ENCODE measurements around the gene SEMA3B. TPM values are rescaled to one million over a fixed set of nuclear protein-coding genes. Genes with fewer than 3 reads are reported as not detected.

SEMA3B gene
- total RNA-seq, 1 experiment from 2014 or later: 21.8 TPM

DNA sequence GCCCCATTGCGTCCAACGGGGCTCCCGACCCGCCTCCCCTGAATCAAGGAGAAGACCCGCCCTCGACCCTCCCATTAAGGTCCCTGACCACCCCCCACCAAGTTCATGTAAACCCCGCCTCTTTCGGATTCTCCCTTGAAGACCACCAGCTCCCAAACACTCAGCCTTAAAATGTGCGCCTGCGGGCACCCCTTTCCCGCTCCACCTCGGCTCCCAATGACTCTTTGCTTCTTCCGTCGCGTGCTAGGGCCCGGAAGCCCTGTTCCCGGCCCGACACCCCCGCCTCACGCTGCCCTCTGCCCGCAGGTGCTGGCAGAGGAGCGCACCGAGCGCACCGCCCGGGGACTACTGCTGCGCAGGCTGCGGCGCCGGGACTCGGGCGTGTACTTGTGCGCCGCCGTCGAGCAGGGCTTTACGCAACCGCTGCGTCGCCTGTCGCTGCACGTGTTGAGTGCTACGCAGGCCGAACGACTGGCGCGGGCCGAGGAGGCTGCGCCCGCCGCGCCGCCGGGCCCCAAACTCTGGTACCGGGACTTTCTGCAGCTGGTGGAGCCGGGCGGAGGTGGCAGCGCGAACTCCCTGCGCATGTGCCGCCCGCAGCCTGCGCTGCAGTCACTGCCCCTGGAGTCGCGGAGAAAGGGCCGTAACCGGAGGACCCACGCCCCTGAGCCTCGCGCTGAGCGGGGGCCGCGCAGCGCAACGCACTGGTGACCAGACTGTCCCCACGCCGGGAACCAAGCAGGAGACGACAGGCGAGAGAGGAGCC lies 7.2 kb downstream of the SEMA3B start:
- no peak for DNase-seq
- intact Hi-C loops (cut with micrococcal nuclease; ENCODE audit: unreplicated experiment): no loop called here
- POLR2A ChIA-PET: interaction anchor here (0.6 kb wide), 1 partner anchor 52 kb away, joined by 3 read pairs; the partner anchor contains the start of gene TUSC2
- no peaks in the 10 kb centered on the region for H3K9me3 Mint-ChIP-seq (ENCODE audit: unreplicated experiment)
- TF ChIP-seq, protein P1, sequence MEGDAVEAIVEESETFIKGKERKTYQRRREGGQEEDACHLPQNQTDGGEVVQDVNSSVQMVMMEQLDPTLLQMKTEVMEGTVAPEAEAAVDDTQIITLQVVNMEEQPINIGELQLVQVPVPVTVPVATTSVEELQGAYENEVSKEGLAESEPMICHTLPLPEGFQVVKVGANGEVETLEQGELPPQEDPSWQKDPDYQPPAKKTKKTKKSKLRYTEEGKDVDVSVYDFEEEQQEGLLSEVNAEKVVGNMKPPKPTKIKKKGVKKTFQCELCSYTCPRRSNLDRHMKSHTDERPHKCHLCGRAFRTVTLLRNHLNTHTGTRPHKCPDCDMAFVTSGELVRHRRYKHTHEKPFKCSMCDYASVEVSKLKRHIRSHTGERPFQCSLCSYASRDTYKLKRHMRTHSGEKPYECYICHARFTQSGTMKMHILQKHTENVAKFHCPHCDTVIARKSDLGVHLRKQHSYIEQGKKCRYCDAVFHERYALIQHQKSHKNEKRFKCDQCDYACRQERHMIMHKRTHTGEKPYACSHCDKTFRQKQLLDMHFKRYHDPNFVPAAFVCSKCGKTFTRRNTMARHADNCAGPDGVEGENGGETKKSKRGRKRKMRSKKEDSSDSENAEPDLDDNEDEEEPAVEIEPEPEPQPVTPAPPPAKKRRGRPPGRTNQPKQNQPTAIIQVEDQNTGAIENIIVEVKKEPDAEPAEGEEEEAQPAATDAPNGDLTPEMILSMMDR (IDR thresholded peaks at IDR 0.05; ENCODE audit: insufficient read depth in 1 of 2, low read depth in 1 of 2, low read length in 1 of 2, severe bottlenecking in 1 of 2, unreplicated experiment in 1 of 2): no peak
- H3K27me3 Mint-ChIP-seq (ENCODE audit: insufficient read depth, unreplicated experiment): no peaks in the 10 kb centered on the region
- no peak overlapping the region for H3K27ac Mint-ChIP-seq (ENCODE audit: unreplicated experiment)
- Histone ChIP-seq H3K4me1 (peaks cover 25% of the 10 kb centered on the region), H3K9me3 (no peaks in the 10 kb centered on the region), H3K27me3 (replicated peaks; ENCODE audit: control insufficient read depth, insufficient read depth, low read length) (no peaks in the 10 kb centered on the region), H3K4me3 (ENCODE audit: low read depth, low read length) (no peak overlapping the region), H3K36me3 (ENCODE audit: control insufficient read depth, insufficient read depth, low read length) (peaks cover 2% of the 10 kb centered on the region)
- H3K36me3 Mint-ChIP-seq (ENCODE audit: insufficient read depth, unreplicated experiment): peaks cover 8% of the 10 kb centered on the region
- peaks cover 16% of the 10 kb centered on the region for H3K4me1 Mint-ChIP-seq (ENCODE audit: low read depth, unreplicated experiment)
- no TSS peak for BruUV-seq (replicated peaks)
- CTCF ChIA-PET: no interaction called here
- H3K4me3 Mint-ChIP-seq (ENCODE audit: unreplicated experiment): no peak overlapping the region

DNA sequence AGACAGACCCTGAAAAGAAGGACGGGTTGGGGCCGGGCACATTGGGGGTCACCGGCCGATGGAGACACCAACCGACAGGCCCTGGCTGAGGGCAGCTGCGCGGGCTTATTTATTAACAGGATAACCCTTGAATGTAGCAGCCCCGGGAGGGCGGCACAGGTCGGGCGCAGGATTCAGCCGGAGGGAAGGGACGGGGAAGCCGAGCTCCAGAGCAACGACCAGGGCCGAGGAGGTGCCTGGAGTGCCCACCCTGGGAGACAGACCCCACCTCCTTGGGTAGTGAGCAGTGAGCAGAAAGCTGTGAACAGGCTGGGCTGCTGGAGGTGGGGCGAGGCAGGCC lies 7.8 kb downstream of the SEMA3B start:
- ChIA-PET CTCF (interaction anchor here (0.6 kb wide), 1 partner anchor 87 kb away, joined by 4 read pairs; no protein-coding TSS in a partner anchor), POLR2A (no interaction called here)
- intact Hi-C loops (cut with micrococcal nuclease; ENCODE audit: unreplicated experiment): no loop called here
- Histone ChIP-seq H3K9me3 (no peaks in the 10 kb centered on the region), H3K36me3 (ENCODE audit: control insufficient read depth, insufficient read depth, low read length) (peaks cover 2% of the 10 kb centered on the region), H3K4me3 (ENCODE audit: low read depth, low read length) (no peak overlapping the region), H3K27me3 (replicated peaks; ENCODE audit: control insufficient read depth, insufficient read depth, low read length) (no peaks in the 10 kb centered on the region), H3K4me1 (peaks cover 19% of the 10 kb centered on the region)
- DNase-seq: no peak
- TF ChIP-seq, protein P1 (IDR thresholded peaks at IDR 0.05; ENCODE audit: insufficient read depth in 1 of 2, low read depth in 1 of 2, low read length in 1 of 2, severe bottlenecking in 1 of 2, unreplicated experiment in 1 of 2): no peak
- Mint-ChIP-seq H3K36me3 (ENCODE audit: insufficient read depth, unreplicated experiment) (peaks cover 8% of the 10 kb centered on the region), H3K27ac (ENCODE audit: unreplicated experiment) (no peak overlapping the region), H3K27me3 (ENCODE audit: insufficient read depth, unreplicated experiment) (no peaks in the 10 kb centered on the region), H3K9me3 (ENCODE audit: unreplicated experiment) (no peaks in the 10 kb centered on the region), H3K4me3 (ENCODE audit: unreplicated experiment) (no peak overlapping the region), H3K4me1 (ENCODE audit: low read depth, unreplicated experiment) (peaks cover 10% of the 10 kb centered on the region)
- BruUV-seq (replicated peaks): no TSS peak

DNA sequence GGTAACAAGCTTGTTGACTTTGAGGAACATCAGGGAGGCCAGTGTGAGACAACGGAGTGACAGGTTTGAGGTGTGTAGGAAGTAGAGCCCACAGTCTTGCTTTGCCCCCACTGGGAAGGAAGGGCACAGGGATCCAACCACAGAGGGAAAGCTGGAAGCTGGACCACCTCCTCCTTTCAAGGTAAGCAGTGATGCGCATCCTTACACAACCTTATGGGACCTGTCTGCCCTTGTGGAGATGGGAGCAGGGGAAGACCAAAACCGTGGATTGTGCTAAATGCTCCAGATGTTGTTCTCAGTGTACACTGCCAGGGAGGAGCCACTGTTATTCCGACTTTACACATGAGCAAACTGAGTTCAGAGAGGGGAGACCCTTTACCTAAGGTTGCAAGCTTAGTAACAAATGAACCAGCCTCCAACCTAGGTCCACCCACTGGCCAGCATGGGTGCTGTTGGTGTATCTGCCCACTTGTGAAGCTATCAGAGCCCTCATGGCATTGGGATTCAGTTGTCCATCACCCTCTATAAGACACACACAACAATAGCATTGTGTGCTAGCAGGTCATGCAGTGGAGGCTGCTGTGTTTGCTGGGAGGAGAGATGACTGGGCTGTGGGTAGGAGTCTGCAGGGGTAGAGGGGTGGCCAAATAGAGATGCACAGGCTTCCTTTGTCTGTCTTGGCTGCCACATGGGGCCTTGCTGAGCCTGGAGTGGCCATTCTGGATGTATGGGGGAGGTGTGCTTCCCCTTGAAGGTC lies 9.4 kb downstream of the SEMA3B start:
- no peak overlapping the region for H3K4me3 Mint-ChIP-seq (ENCODE audit: unreplicated experiment)
- no TSS peak for BruUV-seq (replicated peaks)
- ChIA-PET POLR2A (no interaction called here), CTCF (interaction anchor here (1.2 kb wide), 1 partner anchor 21 kb away, joined by 3 read pairs; the partner anchor contains the start of genes HYAL3 and NAA80)
- no peaks in the 10 kb centered on the region for H3K9me3 ChIP-seq
- DNase-seq: no peak
- TF ChIP-seq, protein P1 (IDR thresholded peaks at IDR 0.05; ENCODE audit: insufficient read depth in 1 of 2, low read depth in 1 of 2, low read length in 1 of 2, severe bottlenecking in 1 of 2, unreplicated experiment in 1 of 2): no peak
- H3K27me3 ChIP-seq (replicated peaks; ENCODE audit: control insufficient read depth, insufficient read depth, low read length): no peaks in the 10 kb centered on the region
- peaks cover 5% of the 10 kb centered on the region for H3K4me1 ChIP-seq
- H3K27me3 Mint-ChIP-seq (ENCODE audit: insufficient read depth, unreplicated experiment): no peaks in the 10 kb centered on the region
- peaks cover 8% of the 10 kb centered on the region for H3K4me1 Mint-ChIP-seq (ENCODE audit: low read depth, unreplicated experiment)
- H3K27ac Mint-ChIP-seq (ENCODE audit: unreplicated experiment): no peak overlapping the region
- peaks cover 2% of the 10 kb centered on the region; the same call in 1 of the 2 replicates for H3K36me3 ChIP-seq (ENCODE audit: control insufficient read depth, insufficient read depth, low read length)
- peaks cover 8% of the 10 kb centered on the region for H3K36me3 Mint-ChIP-seq (ENCODE audit: insufficient read depth, unreplicated experiment)
- H3K9me3 Mint-ChIP-seq (ENCODE audit: unreplicated experiment): no peaks in the 10 kb centered on the region
- intact Hi-C loops (cut with micrococcal nuclease; ENCODE audit: unreplicated experiment): no loop called here
- no peak overlapping the region for H3K4me3 ChIP-seq (ENCODE audit: low read depth, low read length)

Data from Caco-2 (cell line).